ENCODE results near the gene KIF1C.

The KIF1C gene

GRCh38 chr17:4960279-4960922 lies 37.3 kb upstream of the KIF1C start:
- TF ChIP-seq CTCF (IDR thresholded peaks at IDR 0.05; ENCODE audit: control insufficient read depth, extremely low read depth, insufficient read depth): no peak
- H3K4me3 ChIP-seq (ENCODE audit: low read depth, low read length): no peak overlapping the region
- DNase-seq (ENCODE audit: low read depth): no peak

- H3K4me3 ChIP-seq (ENCODE audit: low read depth, low read length): no peak overlapping the region
- no peak for DNase-seq (ENCODE audit: low read depth)
- no peak for TF ChIP-seq CTCF (IDR thresholded peaks at IDR 0.05; ENCODE audit: control insufficient read depth, extremely low read depth, insufficient read depth)
These were observed 32.3 kb upstream of the KIF1C start for GRCh38 chr17:4965311-4965986.

GRCh38 chr17:4966844-4967538 lies 30.8 kb upstream of the KIF1C start:
- peak overlapping the region; percentile 80 for H3K4me3 ChIP-seq (ENCODE audit: low read depth, low read length)
- peak; percentile 100 for DNase-seq (ENCODE audit: low read depth)
- TF ChIP-seq CTCF (IDR thresholded peaks at IDR 0.05; ENCODE audit: control insufficient read depth, extremely low read depth, insufficient read depth): no peak

- H3K4me3 ChIP-seq (ENCODE audit: low read depth, low read length): peak within 1 kb of the TSS; percentile 80
- 0 out of 2 replicates have a peak, but pooled peaks have one; percentile 1 for TF ChIP-seq CTCF (IDR thresholded peaks at IDR 0.05; ENCODE audit: control insufficient read depth, extremely low read depth, insufficient read depth)
- peak; percentile 92 for DNase-seq (ENCODE audit: low read depth)
These were observed 29.9 kb upstream of the KIF1C start, which contains the start of gene SPAG7 for GRCh38 chr17:4967539-4968485. Gene SPAG7 (minus strand): TSS chr17:4967817. CDS start chr17:4967804, 13 bp downstream.

GRCh38 chr17:4968486-4969046 lies 29.2 kb upstream of the KIF1C start:
- no peak for TF ChIP-seq CTCF (IDR thresholded peaks at IDR 0.05; ENCODE audit: control insufficient read depth, extremely low read depth, insufficient read depth)
- peak overlapping the region; percentile 80 for H3K4me3 ChIP-seq (ENCODE audit: low read depth, low read length)
- no peak for DNase-seq (ENCODE audit: low read depth)

GRCh38 chr17:4969047-4969550 lies 28.7 kb upstream of the KIF1C start:
- no peak for TF ChIP-seq CTCF (IDR thresholded peaks at IDR 0.05; ENCODE audit: control insufficient read depth, extremely low read depth, insufficient read depth)
- no peak for DNase-seq (ENCODE audit: low read depth)
- H3K4me3 ChIP-seq (ENCODE audit: low read depth, low read length): no peak overlapping the region; the same call in 1 of the 2 replicates
